Posterior cingulate gyrus (tissue), 11 donors: ENCODE data around the gene CACNB2.

Experiments
- DNase-seq, 10 donors: peaks; one replicate each; pipeline versions ENCODE4 v3.0.0 to v3.0.0-alpha.2; 2020 to 2021; ENCODE audit warnings: mixed read lengths in 3 of 10
- intact Hi-C: fragments of 100-400 bp; cut with DNase I; formaldehyde crosslinking; loops from one replicate; pipeline ENCODE4 v1.15.1; 2023

Gene CACNB2

DNA sequence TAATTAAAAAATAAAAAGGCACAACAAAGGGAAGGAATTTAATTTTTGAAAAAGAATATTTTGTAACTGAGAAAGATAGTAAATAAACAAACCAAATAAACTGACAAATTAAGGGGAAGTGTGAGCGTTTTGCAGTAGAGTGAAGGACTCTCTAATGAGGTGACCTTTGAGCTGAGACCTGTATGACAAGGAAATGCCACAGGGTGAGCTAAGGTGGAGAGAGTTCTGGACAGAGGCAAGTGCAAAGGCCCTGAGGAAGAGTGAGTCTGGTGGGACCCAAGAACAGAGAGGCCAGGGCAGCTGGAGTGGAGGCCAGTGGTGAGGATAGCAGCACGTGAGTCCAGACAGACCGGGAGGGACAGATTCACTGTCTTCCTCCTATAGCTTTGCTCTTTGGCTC, 179.4 kb downstream of the CACNB2 start:
- no peak for DNase-seq
- intact Hi-C loops, result no loop called here

DNA sequence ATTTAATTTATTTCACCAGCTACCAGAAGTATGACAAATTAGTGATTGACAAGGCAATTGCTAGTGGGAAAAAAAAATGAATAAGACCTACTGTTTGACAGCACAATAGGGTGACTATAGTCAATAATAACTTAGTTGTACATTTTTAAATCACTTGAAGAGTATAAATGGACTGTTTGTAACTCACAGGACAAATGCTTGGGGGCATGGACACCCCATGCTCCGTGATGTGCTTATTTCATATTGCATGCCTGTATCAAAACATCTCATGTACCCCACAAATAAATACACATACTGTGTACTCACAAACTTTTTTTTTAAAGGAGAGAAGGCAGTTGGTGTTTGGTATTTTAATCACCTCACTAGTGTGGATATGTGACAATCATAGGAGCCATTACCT, 181.1 kb downstream of the CACNB2 start:
- no peak for DNase-seq
- intact Hi-C loops, result no loop called here

DNA sequence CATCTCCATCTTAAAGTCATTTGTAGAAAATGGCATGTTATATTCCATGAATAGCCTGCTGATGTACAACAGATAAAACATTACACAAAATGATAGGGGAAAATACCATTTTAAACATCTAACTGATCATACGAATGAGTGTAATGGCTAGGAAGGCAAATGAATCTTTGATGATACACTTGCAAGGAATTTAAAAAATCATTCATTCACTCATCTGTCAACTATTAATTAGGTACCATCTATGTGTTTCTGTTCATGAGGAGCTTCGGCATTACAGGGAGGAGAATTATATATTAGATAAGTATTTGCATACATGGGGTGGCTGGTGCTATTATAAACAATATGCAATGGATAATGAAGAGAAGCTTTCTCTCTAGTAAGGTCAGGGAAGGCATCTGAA, 183.7 kb downstream of the CACNB2 start:
- no peak for DNase-seq
- intact Hi-C loops, result no loop called here

DNA sequence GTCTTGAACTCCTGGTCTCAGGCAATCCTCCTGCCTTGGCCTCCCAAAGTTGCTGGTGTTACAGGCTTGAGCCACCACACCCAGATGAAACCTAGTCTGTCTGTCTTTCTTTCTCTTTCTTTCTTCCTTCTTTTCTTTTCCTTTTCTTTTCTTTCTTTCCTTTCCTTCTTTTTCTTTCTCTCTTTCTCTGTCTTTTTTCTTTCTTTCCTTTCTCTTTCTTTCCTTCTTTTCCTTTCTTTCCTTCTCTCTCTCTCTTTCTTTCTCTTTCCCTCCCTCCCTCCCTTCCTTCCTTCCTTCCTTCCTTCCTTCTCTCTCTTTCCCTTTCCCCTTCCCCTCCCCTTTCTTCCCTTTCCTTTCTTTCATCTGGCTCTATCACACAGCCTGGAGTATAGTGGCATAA, 185.2 kb downstream of the CACNB2 start:
- no peak for DNase-seq
- intact Hi-C loops, result no loop called here

DNA sequence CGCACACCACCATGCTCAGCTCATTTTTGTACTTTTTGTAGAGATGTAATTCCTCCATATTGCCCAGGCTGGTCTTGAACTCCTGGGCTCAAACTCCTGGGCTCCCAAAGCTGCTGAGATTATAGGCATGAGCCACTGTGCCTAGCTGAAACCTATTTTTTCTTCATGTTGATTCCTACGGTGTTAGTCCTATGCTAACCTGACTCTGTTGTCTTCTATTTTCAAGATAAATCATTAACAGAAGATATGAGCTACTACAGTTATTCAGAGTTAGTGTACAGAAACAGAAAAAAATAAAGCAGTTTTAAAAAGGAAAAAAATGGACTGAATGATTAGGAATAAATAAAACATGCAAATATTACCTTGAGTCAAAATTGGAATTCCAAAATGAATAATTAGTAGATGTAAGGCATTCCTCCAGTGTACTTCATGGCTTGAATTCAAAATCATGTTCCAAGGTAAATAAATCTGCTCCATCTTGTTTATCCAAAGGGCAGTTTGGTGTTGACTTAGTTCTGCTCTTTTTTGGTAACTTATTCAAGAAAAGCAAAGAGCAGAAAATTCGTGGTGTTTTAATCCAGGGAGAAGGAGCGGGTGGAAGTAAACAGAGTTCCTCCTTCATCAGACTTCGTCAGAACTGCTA, 185.8 kb downstream of the CACNB2 start:
- no peak for DNase-seq
- intact Hi-C loops, result no loop called here

DNA sequence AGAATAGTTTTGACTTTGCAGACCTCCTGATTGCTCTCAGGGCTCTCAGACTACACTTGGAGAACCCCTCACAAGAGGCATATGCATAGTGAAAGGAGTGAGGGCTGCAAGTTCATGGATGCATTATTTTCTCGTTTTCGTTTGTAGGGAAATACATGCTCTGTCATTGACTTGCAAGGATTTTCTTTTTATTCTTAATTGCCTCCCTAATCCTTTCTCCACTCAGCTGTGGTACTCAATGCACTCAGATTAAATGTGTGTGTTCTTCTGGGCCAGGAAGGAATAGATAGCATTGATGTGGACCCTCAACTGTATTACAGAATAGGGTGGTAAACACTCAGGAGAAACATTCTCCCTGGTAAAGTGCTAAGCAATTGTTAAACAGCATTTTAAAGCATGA, 188.7 kb downstream of the CACNB2 start:
- DNase-seq, result no peak
- intact Hi-C loops, result no loop called here

DNA sequence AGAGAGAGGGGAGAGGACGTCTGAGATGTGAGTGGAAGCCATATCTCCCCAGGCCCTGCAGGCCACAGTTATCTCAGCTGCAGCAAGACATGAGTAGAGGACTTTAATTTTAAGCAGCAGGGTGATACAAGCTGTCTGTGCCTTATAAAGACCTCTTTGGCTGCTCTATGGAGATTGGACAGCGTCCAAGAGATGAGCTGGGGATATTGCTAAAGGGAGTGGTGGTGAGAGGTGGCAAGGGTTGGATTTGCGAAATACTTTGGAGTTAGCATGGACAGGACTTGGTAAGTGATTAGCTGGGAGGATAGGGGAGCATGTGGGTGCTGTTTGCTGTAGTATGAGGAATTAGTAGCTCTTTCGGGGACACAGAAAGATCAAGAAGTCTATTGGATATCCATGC, 191.8 kb downstream of the CACNB2 start:
- intact Hi-C loops, result no loop called here
- no peak for DNase-seq

DNA sequence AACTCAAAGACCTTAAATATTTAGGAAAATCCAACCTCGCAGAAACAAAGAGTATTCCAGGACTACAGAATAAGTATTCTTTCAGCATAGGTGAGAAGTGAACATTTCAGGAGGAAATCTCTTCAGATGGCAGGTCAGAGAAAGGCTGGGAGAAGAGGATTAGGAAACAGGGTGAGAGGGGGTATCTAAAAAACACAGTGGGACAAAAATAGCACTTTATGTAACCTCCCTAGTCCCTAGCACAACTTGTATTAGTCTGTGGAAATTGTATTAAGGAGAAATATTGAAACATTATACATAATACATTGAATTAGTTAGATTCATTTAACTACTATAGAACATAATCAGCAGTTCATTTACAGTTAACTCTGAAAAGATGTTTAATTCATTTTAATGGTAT, 192.3 kb downstream of the CACNB2 start:
- no peak for DNase-seq
- intact Hi-C loops, result no loop called here

DNA sequence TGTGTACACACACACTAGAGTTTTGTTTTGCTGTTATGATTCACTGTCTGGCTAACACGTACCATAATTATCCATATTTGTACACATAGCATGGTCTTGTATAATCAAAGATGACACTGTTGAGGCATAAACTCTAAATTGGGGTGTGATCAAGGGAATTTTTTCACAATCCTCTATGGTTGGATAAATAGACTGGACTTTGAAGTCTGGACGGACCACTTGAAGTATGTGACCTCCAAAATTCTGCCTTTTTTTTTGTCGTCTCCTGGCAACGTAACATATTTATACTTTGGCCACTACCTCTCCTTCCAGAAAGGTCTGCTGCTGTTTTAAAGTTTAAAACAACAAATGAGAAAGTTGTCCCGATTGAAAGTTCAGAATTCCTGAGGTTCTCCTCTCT, 193.4 kb downstream of the CACNB2 start:
- DNase-seq, result no peak

DNA sequence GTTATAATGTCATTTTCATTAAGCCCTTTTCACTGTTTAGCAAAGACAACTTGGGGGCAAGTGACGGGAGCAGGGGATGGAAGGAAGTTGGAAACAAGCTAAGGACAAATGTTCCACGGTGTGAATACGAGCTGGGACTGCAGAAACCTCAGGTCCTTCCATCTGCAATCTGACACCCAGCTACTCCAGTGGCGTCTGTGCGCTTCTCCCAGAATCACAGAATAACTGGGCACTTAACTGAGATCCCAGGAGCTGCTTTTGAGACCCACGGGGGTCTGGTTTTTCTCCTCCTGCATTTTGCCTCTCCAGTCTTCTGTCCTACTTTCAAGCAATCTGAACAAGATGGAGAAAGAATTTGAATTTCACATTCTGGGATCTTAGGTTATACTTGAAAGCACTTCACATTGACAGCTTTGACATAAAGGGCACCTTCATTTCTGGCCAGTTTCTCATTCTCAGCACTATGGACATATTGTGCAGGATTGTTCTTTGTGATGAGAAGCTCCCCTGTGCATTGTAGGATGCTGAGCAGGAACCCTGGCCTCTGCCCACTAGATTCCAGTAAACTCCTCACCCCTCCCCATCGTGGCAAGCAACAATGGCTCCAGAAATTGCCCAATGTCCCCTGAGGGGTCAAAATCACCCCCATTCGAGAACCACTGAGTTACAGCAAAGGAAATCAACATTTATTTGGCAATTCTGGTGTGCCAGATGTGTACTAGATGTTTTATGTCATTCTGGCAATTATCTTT, 194.1 kb downstream of the CACNB2 start:
- no peak for DNase-seq
- intact Hi-C loops, result no loop called here

More for the DNA sequence above, 193.4 kb downstream of the CACNB2 start:
- intact Hi-C loops, result no loop called here

DNA sequence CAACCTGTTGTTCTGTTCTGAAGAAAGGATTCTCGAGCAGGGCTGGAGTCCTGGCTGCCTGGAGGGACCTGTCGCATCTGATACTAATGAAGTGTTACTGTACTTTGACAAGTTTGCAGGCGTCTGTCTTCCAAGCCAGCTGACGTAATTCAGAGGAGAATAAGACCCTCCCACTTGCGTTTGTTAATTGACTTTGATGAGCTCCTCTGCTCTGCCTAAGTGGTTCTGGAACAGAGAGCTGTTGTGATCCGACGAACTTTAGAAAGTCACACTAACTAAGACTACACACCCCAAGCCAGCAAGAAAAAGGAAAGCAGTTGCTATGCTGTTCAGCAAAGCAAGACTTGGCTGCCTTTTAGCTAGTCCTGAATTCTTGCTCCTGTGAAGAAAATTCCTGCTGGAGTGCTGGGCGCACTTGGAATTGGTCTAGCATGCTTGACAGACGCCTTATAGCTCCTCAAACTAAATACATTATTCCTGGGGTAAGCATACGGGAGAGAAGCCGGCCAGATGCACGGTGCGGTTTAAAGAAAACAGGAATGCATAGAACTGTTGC, 200.3 kb downstream of the CACNB2 start:
- DNase-seq, result no peak
- intact Hi-C loops, result no loop called here

DNA sequence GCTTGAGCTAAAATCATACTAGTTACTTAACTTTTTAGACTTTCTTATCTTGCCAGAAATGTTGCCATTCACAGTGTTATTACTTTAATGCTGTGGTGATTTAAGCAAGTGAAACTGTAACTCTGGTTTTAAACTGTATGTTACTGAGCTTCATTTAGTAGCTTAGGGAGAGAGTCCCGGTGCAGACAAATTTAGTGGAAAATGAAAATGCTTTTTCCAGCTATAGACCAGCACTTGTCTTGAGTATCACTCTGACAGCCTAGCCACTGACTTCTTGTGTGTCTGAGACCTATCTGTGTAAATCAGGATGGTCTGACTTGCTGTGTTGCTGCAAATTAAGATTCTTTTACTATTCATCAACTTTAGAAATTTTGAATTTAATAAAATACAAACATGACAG, 200.8 kb downstream of the CACNB2 start:
- intact Hi-C loops, result no loop called here
- DNase-seq, result no peak

DNA sequence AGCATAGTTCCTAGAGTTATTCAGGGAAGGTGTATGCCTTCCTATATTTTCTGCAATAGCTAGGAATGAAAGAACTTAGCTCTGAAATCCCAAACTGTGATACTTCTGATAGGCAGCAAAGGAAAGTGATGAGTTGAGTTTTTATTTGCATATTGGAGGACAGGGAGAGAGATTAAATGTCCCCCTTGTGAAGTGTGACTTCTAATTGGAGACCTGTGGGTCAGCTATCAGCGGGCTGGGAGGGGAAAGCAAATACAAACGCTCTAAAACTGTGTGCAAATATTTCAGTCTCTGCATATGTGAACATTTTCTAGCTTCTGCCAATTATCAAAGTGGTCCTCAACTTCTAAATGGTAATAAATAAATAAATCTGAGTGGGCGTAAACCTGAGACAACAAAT, 203.3 kb downstream of the CACNB2 start:
- no peak for DNase-seq
- intact Hi-C loops, result no loop called here

DNA sequence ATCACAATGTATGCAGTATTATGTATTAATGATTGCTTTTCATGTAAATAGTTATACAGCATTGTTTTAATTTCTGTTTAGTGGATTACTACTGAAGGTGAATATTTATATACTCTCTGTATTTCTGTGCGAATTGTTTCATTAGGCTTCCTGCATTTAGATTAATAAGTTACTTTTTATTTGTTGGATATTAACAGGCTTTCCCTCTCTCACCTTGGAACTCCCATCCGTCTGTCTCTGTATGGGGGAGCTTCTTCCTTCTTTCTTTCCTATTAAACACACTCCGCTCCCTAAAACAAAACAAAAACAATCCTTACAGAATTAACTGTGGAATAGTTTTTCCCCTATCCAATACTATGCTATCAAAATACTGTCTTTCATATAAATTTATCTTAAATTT, 205.1 kb downstream of the CACNB2 start:
- intact Hi-C loops, result no loop called here
- DNase-seq, result no peak

DNA sequence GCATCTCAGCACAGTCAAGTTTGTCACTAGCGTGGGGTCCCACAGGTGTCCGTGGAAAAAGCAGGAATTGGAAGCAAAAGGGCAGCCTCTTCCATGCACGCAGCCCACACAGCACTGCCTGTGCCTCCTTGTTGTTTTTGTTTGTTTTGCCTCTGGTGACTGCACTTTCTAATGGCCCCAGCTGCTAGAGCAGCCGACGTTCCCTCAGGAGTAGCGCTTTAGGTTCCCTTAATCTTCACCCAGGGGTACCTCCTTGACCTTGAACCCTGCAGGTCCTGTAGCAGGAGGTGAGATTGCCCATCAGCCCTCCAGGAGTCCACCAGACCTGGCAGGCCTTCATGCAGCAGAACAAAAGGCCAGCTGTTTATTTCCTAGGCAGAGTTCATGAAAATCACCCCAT, 210.1 kb downstream of the CACNB2 start:
- intact Hi-C loops, result no loop called here
- no peak for DNase-seq

DNA sequence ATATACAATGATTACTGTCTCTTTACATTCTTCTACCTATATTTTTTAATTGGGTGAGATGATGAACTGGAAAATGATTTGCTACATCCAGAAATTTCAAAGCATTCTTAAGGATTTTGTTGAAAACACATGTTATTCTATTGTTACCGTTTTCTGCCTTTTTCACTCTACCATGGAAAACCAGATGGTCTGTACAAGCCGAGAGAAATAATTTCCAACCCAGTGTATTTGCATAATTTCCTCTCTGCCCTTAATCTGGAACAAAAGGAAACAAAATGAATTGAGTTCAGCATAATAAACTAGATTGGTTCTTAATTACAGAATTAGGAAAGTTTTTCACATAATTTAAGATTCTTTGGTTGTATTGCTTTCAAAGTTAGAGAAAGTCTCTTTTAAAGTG, 211.2 kb downstream of the CACNB2 start:
- no peak for DNase-seq
- intact Hi-C loops, result no loop called here

DNA sequence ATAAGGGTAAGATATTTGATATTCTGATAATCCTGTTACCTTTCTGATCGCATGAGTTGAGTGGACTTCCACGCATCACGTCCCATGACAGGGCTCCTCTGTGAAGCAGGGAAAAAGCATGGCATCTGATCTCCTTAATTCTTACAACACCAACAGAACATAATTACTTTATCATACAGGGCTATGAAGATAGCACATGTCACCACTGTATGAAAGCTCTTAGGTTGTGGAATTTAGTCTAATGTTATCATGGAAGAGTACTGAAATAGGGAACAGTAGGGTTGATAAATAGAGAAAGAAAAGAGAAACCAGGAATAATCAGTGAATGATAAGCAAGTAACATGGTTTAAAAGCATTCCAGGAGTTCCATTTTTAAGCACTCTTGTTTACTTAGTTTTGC, 212.0 kb downstream of the CACNB2 start:
- intact Hi-C loops, result no loop called here

DNA sequence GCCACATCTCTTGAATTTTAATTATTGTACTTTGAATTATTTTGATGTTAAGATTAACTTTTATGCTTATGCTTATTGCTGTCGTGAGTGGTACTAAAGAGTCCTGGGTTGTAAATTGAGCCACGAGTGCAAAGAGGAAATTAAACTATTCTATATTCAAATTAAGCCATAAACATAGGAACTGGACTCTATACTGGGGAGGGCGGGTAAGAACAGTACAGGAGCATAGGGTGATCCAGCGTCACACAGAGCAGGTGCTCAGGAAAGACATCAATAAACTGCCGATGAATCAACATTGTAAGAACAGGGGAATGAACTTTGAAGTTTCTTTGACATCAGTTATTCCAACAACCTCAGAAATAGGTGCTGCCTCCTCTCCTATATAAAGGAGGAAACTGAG, 219.6 kb downstream of the CACNB2 start:
- no peak for DNase-seq
- intact Hi-C loops, result no loop called here

More for the DNA sequence above, 212.0 kb downstream of the CACNB2 start:
- no peak for DNase-seq

DNA sequence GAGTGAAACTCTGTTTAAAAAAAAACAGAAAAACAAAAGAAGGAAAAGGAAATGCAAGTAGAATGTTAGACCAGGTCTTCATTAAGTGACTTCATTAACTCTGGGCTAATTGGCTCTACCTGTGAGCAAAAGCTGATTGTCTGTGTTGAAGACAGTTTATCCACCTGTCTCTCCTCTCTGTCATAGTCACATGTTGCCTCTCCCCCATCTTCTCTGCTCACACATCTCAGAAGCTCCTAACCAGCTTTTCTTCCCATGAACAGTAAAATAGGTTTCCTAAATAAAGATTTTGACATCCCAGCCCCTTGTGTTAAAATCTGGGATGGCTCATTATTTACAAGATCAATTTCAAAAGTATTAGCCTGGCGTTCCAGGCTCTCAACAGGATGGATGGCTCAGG, 222.7 kb downstream of the CACNB2 start:
- no peak for DNase-seq
- intact Hi-C loops, result no loop called here

DNA sequence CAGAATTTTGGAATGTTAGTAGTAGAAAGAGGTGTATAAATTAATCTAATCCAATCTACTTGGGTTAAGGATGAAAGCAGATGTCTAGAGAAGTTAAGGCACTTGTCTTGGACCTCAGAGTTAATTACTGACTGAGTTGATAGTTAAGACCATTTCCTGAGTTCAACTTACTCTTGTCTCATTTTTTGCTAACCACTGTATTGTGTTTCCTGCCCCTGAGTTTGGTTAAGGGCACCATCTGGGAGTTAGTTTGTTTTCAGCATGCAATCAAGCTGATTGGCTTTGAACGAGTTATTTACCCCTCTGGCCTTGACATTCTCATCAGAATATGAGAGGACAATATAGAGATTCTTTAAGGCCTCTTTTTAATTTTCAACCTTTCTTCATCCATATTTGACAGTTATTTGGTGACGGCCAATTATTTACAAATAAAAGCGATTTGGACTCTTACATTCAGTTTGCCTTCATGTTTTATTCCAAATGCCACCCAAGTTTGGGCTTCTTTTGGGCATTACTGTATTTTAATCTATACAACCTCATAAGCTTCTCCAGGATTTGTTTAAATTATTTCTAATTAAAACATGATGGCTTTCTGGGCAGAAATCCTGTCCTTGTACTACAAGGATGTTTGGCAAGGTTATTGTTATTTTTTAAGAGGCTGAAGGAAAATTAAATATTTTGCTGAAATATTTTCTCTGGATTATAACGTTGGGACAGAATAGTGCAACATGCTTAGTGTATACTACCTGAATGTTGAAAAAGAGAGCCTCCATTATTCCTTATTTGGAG, 225.0 kb downstream of the CACNB2 start:
- no peak for DNase-seq
- intact Hi-C loops, result no loop called here

DNA sequence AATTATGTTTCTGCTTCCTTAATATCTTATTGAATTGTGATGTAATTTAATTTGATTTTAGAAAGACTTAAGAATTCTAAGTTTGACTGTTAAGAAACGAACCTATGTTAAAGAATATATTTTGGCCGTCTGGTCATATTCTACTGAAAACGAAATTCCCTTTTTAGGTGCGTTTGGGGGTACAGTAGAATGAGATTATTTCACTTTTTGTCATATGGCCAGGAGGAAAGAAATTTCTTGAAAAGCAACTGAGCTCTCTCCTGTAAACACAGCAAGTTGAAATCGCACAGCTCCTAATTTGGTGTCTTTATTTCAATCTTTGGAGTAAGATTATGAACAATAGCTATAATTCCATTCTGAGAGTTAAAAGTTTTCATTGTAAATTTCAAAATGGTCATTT, 227.6 kb downstream of the CACNB2 start:
- DNase-seq, result no peak
- intact Hi-C loops, result no loop called here
